ENCODE data around the gene CYP2C18.

GRCh38 chr10:94710578-94710977 lies 27.0 kb downstream of the CYP2C18 start:
- TF ChIP-seq CTCF (IDR thresholded peaks at IDR 0.05; ENCODE audit: insufficient read depth, low read depth, low read length) (no peak), EZH2 (IDR thresholded peaks at IDR 0.05; ENCODE audit: insufficient read depth, low read length) (no peak)
